ENCODE measurements around the gene TMX1.
A peak's percentile ranks its signal among the peaks of the same experiment; 100 is the strongest.

The TMX1 gene

GRCh38 chr14:51242545-51243490, 2.8 kb downstream of the TMX1 start:
- no peak for DNase-seq (ENCODE audit: low spot score)

- no peak for DNase-seq (ENCODE audit: low spot score)
Measured at GRCh38 chr14:51244591-51244990, 4.5 kb downstream of the TMX1 start.

- no peak for DNase-seq (ENCODE audit: low spot score)
Measured at GRCh38 chr14:51246032-51246431, 6.0 kb downstream of the TMX1 start.

DNA sequence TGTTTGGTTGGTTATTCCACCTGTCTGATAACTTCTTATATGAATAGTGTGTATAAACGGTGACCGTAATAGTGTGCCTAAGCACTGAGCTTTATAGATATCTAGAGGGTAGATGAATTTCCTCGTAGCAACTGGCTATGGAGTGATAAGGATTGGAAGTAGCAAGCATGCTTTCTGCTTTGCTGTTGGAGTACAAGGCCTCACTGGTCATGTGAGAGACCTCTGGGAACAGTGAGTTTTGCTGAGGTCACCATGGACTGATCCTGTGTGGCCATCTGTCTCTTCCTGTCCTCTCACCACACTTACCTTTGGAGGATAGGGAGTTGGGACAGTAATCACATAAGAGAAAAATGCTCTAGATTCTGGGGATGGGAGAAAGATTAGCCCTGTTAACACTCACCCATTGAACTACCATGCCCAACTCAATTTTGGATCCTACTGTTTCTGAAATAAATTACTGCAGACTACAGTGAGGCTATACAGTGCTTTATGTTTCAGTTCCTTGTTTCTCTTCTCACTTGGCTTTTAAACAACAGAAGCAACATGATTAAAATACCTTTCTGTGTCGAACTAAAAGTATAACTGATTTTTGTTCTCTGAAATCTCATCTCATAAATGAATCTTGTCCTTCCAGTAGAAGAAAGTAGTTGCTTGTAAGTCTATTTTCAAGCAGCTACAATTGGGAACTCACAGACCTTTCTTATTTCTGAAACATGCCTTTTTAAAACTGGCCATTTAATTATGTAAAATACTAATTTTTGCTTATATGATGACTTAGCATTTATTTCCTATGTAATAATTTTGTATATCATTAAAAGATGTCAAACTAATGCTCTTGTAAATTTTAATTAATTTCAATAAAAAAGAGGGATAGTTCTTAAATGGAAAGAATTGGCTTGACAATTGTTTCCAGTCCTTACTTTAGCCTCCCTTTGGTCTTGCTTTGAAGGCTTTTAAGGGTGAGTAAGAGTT, 8.3 kb downstream of the TMX1 start:
- no peak for DNase-seq (ENCODE audit: low spot score)

DNA sequence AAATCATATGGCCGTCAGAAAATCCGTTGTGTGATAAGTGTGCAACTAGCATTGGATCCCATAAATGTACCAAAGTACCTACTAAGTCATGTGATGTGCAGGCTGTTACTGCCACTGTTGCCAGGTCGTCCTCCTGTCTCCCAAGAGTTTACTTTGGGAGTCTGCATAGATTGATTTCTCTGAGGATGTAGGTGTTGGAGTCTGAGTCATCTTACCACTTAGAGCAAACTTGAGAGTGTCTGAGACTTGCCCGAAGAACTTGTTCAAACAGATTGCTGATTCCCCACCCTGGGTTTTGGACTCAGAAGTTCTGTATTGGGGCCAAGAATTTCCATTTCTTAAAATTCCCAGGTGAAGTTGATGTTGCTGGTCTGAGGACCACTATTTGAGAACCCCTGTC, 11.4 kb downstream of the TMX1 start:
- DNase-seq (ENCODE audit: low spot score), result no peak

- no peak for DNase-seq (ENCODE audit: low spot score)
Measured at GRCh38 chr14:51253880-51254279, 13.8 kb downstream of the TMX1 start.

- DNase-seq (ENCODE audit: low spot score), result no peak
Measured at GRCh38 chr14:51258280-51258679, 18.2 kb downstream of the TMX1 start.

- no peak for DNase-seq (ENCODE audit: low spot score)
Measured at GRCh38 chr14:51258788-51259187, 18.7 kb downstream of the TMX1 start.

DNA sequence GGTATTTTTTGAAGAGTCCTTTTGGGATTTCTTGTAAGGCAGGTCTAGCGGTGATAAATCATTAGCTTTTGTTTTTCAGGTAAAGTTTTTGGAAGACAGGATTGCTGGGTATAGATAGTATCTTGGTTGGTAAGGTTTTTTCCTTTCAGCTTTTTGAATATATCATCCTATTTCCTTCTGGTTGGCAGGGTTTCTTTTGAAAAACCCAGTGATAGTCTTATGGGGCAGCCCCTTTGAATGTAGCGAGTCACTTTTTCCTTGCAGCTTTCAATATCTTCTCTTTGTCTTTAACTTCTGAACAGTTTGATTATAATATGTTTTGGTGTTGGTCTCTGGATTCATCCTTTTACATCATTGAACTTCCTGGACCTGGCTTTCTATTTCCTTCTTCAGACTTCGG, 20.2 kb downstream of the TMX1 start:
- DNase-seq (ENCODE audit: low spot score), result no peak

GRCh38 chr14:51261151-51261550, 21.1 kb downstream of the TMX1 start:
- no peak for DNase-seq (ENCODE audit: low spot score)

GRCh38 chr14:51262868-51263267, 22.8 kb downstream of the TMX1 start:
- no peak for DNase-seq (ENCODE audit: low spot score)

- DNase-seq (ENCODE audit: low spot score), result no peak
Measured at GRCh38 chr14:51269634-51270033, 29.6 kb downstream of the TMX1 start.

- DNase-seq (ENCODE audit: low spot score), result no peak
Measured at GRCh38 chr14:51276605-51277004, 36.6 kb downstream of the TMX1 start.

DNA sequence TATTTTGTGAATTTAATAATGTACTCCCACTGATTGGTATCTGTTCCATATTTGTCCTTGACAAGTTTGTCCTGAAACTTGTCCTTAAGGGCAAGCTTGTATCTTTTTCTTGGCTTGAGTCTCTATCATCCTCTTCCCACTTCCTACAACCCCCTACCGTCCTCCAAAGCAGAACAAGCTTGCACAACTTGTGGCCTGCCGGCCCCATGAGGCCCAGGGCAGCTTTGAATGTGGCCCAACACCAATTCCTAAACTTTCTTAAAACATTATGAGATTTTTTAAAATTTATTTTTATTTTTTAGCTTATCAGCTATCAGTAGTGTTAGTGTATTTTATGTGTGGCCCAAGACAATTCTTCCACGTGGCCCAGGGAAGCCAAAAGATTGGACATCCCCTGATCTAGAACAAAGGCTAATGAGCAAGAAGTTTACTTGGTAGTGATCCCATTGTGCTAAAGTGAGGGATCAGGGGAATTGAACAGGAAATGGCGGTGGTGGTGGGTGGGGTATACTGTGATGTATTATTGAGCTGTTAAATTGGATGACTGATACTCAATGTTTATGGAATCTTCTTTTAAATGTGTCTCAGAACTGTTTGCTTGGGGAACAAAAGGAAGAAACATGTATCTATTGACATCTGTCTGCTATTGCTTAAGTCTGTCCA, 37.8 kb downstream of the TMX1 start:
- no peak for DNase-seq (ENCODE audit: low spot score)

GRCh38 chr14:51282517-51282916, 42.5 kb downstream of the TMX1 start:
- no peak for DNase-seq (ENCODE audit: low spot score)

GRCh38 chr14:51283402-51284085, 43.5 kb downstream of the TMX1 start:
- peak; percentile 78 for DNase-seq (ENCODE audit: low spot score)

GRCh38 chr14:51284241-51284640, 44.2 kb downstream of the TMX1 start:
- no peak for DNase-seq (ENCODE audit: low spot score)

GRCh38 chr14:51285120-51285519, 45.1 kb downstream of the TMX1 start:
- DNase-seq (ENCODE audit: low spot score), result no peak

DNA sequence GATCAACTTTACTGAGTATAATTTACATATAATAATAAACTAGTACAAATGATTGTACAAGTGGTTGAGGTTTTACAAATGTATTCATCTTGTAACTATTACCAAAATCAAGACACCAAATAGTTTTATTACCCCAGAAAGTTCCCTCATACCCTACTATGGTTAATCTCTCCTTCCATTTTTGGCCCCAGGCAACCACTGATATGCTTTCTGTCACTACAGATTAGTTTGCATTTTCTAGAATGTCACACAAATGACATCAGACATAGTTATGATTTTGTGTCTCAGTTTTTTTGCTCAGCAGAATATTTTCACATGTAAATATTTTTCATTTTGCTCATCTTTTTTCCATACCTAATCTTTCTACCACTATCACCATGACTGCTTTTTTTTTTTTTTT, 49.1 kb downstream of the TMX1 start:
- DNase-seq (ENCODE audit: low spot score), result no peak

DNA sequence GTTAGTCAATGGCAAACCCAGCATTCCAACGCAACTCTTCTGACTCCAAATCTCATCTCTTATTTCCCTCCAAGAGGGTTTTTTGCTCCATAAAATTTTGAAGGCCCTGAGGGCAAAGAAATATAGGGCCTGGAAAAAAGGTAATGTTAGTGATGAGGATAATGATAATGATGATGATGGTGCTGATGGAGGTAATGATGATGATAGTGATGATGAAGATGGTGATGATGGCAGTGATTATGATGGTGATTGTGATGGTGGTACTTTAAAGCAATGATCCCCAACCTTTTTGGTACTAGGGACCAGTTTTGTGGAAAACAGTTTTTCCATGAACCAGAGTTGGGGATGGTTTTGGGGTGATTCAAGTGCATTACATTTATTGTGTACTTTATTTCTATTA, 50.1 kb downstream of the TMX1 start:
- DNase-seq (ENCODE audit: low spot score), result no peak

- DNase-seq (ENCODE audit: low spot score), result no peak
Measured at GRCh38 chr14:51291016-51291415, 51.0 kb downstream of the TMX1 start.
